Right cardiac atrium (tissue), 5 donors: ENCODE data around the gene KDM5B. TPM values are rescaled to one million over a fixed set of nuclear protein-coding genes. Genes with fewer than 3 reads are reported as not detected.

Experiments used
- ATAC-seq, 2 donors: fragments of 200-7000 bp; cut with Tn5 transposase; one replicate each; pipeline versions ENCODE4 v1.8.0 to v1.9.1; 2020; ENCODE audit warnings: moderate library complexity in 2 of 2, mild to moderate bottlenecking in 1 of 2
- DNase-seq, 3 donors: peaks; one replicate each; pipeline ENCODE4 v3.0.0-alpha.2; 2020
- H3K27ac ChIP-seq: one replicate; pipeline ENCODE4 v1.5.1; 2013; ENCODE audit warnings: mild to moderate bottlenecking, low read length, control low read depth, moderate library complexity
- H3K27me3 ChIP-seq: one replicate; pipeline ENCODE4 v1.6.1; 2013; ENCODE audit not compliant: control insufficient read depth, insufficient read depth
- H3K4me1 ChIP-seq: one replicate; pipeline ENCODE4 v1.6.1; 2013; ENCODE audit warnings: low read length; ENCODE audit not compliant: control insufficient read depth, insufficient read depth
- H3K4me3 ChIP-seq: one replicate; pipeline ENCODE4 v1.5.1; 2013; ENCODE audit warnings: low read length, control low read depth
- H3K9me3 ChIP-seq: one replicate; pipeline ENCODE4 v1.6.1; 2013; ENCODE audit warnings: low read length; ENCODE audit not compliant: control insufficient read depth
- WGBS: extraction: QIAGEN DNeasy Blood & Tissue Kit; methylation state at CpG from one replicate; pipeline ENCODE4 v1.1.7; 2013; 5-methylcytosine and 5-hydroxymethylcytosine counted together
- intact Hi-C, 4 donors: fragments of 100-400 bp; cut with DNase I; formaldehyde crosslinking; loops; one replicate each; pipeline versions ENCODE4 v1.11.0 to v1.14.0; 2022 to 2023
- polyA plus RNA-seq: library from polyadenylated mRNA; stranded (reverse); fragments of 200-250 nt; gene quantifications from one replicate; pipeline ENCODE4 v1.2.3, GENCODE V29; 2013
- total RNA-seq, 4 donors: library from RNA; stranded (reverse); fragmentation: NEBNext Ultra II Directional; extraction: Animal tissue kit (Norgen Biotek cat#: 25700); gene quantifications; one replicate each; pipeline ENCODE4 v1.2.1, GENCODE V29; 2021
- donor health status: healthy with polysubstance abuse.
- donor health status: DM: no; HTN: yes; CAD: no.
- donor health status: DM: no; HTN: no; CAD: no.
- donor health status: DM: no; HTN: yes; CAD: no; lungs with severe emphysema.
- donor health status: DM: yes; HTN: yes; CAD: no.

The KDM5B gene
- total and polyA plus RNA-seq, 5 donors = 7.4 to 22.0 (median 18.9) TPM

DNA sequence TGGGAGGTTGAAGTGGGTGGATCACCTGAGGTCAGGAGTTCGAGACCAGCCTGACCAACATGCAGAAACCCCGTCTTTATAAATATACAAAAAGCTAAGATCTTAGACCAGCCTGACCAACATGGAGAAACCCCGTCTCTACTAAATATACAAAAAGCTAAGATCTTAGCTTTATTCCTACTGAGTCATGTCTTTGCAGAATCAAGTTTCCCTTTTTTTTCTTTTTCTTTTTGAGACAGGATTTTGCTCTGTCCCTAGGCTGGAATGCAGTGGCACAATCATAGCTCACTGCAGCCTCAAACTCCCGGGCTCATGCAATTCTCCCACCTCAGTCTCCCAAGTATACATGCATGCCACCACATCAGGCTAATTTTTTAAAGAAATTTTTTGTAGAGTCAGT, 21.4 kb downstream of the KDM5B start:
- Histone ChIP-seq H3K4me1 (peaks cover 3% of the 10 kb centered on the region), H3K27me3 (no peaks in the 10 kb centered on the region), H3K27ac (no peak overlapping the region), H3K9me3 (no peaks in the 10 kb centered on the region), H3K4me3 (no peak overlapping the region)
- ATAC-seq (no peak), DNase-seq (no peak)
- WGBS = 86% methylated on average over 4 of the region's 4 CpGs
- intact Hi-C loops = no loop called here

GRCh38 chr1:202781180-202781579, 27.0 kb downstream of the KDM5B start:
- no peak for ATAC-seq

GRCh38 chr1:202770135-202770534, 38.1 kb downstream of the KDM5B start:
- Histone ChIP-seq H3K27ac (no peak overlapping the region), H3K27me3 (no peaks in the 10 kb centered on the region), H3K9me3 (no peaks in the 10 kb centered on the region), H3K4me1 (no peaks in the 10 kb centered on the region), H3K4me3 (no peak overlapping the region)
- ATAC-seq = no peak
- intact Hi-C loops = no loop called here
- DNase-seq = no peak
- 90% methylated on average over 2 of the region's 2 CpGs for WGBS

More at GRCh38 chr1:202781180-202781579, 27.0 kb downstream of the KDM5B start:
- DNase-seq = no peak
- Histone ChIP-seq H3K27ac (no peak overlapping the region), H3K4me1 (peaks cover 3% of the 10 kb centered on the region), H3K4me3 (no peak overlapping the region), H3K9me3 (no peaks in the 10 kb centered on the region), H3K27me3 (no peaks in the 10 kb centered on the region)
- 75% methylated on average over 4 of the region's 4 CpGs for WGBS
- intact Hi-C loops = no loop called here

- intact Hi-C loops = no loop called here
- no peaks in the 10 kb centered on the region for H3K4me1 ChIP-seq
- DNase-seq (no peak), ATAC-seq (no peak)
- H3K4me3 ChIP-seq = no peak overlapping the region
- H3K9me3 ChIP-seq = no peaks in the 10 kb centered on the region
- no peak overlapping the region for H3K27ac ChIP-seq
- WGBS = 78% methylated on average over 1 of the region's 1 CpG
- no peaks in the 10 kb centered on the region for H3K27me3 ChIP-seq
Observed at GRCh38 chr1:202765721-202766120, 42.5 kb downstream of the KDM5B start.

DNA sequence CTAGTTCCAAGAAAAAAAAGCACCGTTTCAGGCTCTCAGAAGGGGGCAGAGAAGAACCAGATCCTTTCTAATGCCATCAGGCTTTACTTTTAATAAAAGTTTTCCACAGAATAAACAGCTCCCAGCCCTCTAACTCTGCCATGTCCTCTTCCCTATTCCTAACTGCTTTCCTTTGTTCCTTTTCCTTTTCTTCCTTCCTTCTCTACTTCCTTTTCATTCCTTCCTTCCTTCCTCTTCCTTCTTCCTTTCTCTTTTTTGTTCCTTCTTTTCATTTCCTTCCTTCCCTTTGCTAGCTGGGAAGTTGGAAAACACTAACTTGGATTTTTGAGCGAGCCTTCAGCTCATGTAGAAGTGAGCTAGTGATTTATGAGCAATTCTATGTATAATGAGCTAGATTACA, 46.2 kb downstream of the KDM5B start:
- no peaks in the 10 kb centered on the region for H3K27me3 ChIP-seq
- intact Hi-C loops = no loop called here
- ATAC-seq (no peak), DNase-seq (no peak)
- H3K27ac ChIP-seq = no peak overlapping the region
- H3K9me3 ChIP-seq = no peaks in the 10 kb centered on the region
- no peaks in the 10 kb centered on the region for H3K4me1 ChIP-seq
- WGBS = 59% methylated on average over 2 of the region's 2 CpGs
- H3K4me3 ChIP-seq = no peak overlapping the region

DNA sequence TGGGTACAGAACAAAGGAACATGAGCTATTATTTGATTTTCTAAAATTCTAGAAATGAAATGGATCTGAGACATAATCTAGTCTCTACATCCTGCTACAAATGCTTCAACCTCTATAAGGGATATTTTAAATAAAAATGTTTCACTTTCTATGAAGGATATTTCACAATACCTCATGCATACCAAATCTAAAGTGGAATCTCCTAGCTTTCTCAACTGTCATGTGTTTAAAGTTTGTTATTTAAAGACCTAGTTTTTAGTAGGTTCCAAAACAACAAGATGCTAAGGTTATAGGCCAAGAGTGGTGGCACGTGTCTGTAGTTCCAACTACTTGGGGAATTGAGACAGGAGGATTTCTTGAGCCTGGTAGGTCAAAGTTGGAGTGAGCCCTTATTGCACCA, 47.6 kb downstream of the KDM5B start:
- ATAC-seq = no peak
- H3K4me1 ChIP-seq = no peaks in the 10 kb centered on the region
- intact Hi-C loops = no loop called here
- no peak overlapping the region for H3K27ac ChIP-seq
- no peak for DNase-seq
- H3K4me3 ChIP-seq = no peak overlapping the region
- no peaks in the 10 kb centered on the region for H3K27me3 ChIP-seq
- no peaks in the 10 kb centered on the region for H3K9me3 ChIP-seq
- 63% methylated on average over 1 of the region's 1 CpG for WGBS

GRCh38 chr1:202756391-202756790, 51.8 kb downstream of the KDM5B start:
- no peak for ATAC-seq
- intact Hi-C loops = no loop called here

GRCh38 chr1:202754293-202754692, 53.9 kb downstream of the KDM5B start:
- H3K4me3 ChIP-seq = no peak overlapping the region
- WGBS = 98% methylated on average over 2 of the region's 2 CpGs
- DNase-seq (no peak), ATAC-seq (no peak)
- no peaks in the 10 kb centered on the region for H3K4me1 ChIP-seq
- H3K9me3 ChIP-seq = no peaks in the 10 kb centered on the region
- intact Hi-C loops = no loop called here
- H3K27me3 ChIP-seq = no peaks in the 10 kb centered on the region
- H3K27ac ChIP-seq = no peak overlapping the region

More at GRCh38 chr1:202756391-202756790, 51.8 kb downstream of the KDM5B start:
- no peak overlapping the region for H3K4me3 ChIP-seq
- no peaks in the 10 kb centered on the region for H3K27me3 ChIP-seq
- no peak overlapping the region for H3K27ac ChIP-seq
- DNase-seq = no peak
- H3K9me3 ChIP-seq = no peaks in the 10 kb centered on the region
- WGBS = 88% methylated on average over 2 of the region's 2 CpGs
- no peaks in the 10 kb centered on the region for H3K4me1 ChIP-seq

GRCh38 chr1:202752774-202753173, 55.4 kb downstream of the KDM5B start:
- DNase-seq (no peak), ATAC-seq (no peak)
- no peaks in the 10 kb centered on the region for H3K4me1 ChIP-seq
- intact Hi-C loops = no loop called here
- H3K9me3 ChIP-seq = no peaks in the 10 kb centered on the region
- H3K27ac ChIP-seq = no peak overlapping the region
- H3K4me3 ChIP-seq = no peak overlapping the region
- H3K27me3 ChIP-seq = no peaks in the 10 kb centered on the region
- WGBS = 73% methylated on average over 3 of the region's 3 CpGs

DNA sequence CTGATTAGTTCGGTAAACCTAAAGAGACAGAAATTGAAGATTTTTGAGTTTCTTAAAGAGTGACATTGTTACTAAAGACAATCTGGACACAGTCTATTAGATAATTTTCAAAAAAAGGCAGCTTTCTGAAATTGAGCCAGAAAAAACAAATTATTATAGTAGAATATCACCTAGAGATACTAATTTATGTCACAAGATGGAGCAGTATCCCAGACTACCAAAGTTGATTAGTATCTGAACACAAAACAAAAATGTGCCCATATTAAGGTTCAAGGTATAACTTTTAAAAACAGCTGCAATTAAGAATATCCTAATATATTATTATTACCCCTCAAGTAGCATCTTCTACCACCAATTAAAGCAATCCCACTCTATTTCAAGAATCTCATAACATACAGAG, 57.5 kb downstream of the KDM5B start:
- intact Hi-C loops = no loop called here
- DNase-seq = no peak
- H3K9me3 ChIP-seq = no peaks in the 10 kb centered on the region
- no peak overlapping the region for H3K4me3 ChIP-seq
- no peaks in the 10 kb centered on the region for H3K27me3 ChIP-seq
- WGBS = 62% methylated on average over 1 of the region's 1 CpG
- no peak for ATAC-seq
- no peaks in the 10 kb centered on the region for H3K4me1 ChIP-seq
- H3K27ac ChIP-seq = no peak overlapping the region

GRCh38 chr1:202750024-202750423, 58.2 kb downstream of the KDM5B start:
- Histone ChIP-seq H3K4me3 (no peak overlapping the region), H3K4me1 (no peaks in the 10 kb centered on the region), H3K27ac (no peak overlapping the region), H3K27me3 (no peaks in the 10 kb centered on the region), H3K9me3 (no peaks in the 10 kb centered on the region)
- DNase-seq = no peak
- intact Hi-C loops = no loop called here
- 99% methylated on average over 2 of the region's 2 CpGs for WGBS
- ATAC-seq = no peak

- Histone ChIP-seq H3K27me3 (no peaks in the 10 kb centered on the region), H3K9me3 (no peaks in the 10 kb centered on the region), H3K27ac (no peak overlapping the region), H3K4me1 (no peaks in the 10 kb centered on the region), H3K4me3 (no peak overlapping the region)
- WGBS = 82% methylated on average over 3 of the region's 3 CpGs
- intact Hi-C loops = no loop called here
- no peak for DNase-seq
- no peak for ATAC-seq
Observed at GRCh38 chr1:202745323-202745888, 62.8 kb downstream of the KDM5B start.
